Measurements from ENCODE around the gene TBC1D22A.

Gene TBC1D22A

GRCh38 chr22:46934172-46934745, 171.8 kb downstream of the TBC1D22A start:
- POLR2A ChIA-PET = no interaction called here
- no peak for TF ChIP-seq CTCF (IDR thresholded peaks at IDR 0.05; ENCODE audit: insufficient read depth, low read length, missing control alignments)
- CTCF ChIA-PET = interaction anchor here (0.8 kb wide), 1 partner anchor 43 kb away, joined by 4 read pairs; no protein-coding TSS in a partner anchor
- no peak for DNase-seq (ENCODE audit: low read depth, low spot score)
- H3K4me3 ChIP-seq (ENCODE audit: low read depth, low read length) = no peak overlapping the region

GRCh38 chr22:46934746-46935491, 172.5 kb downstream of the TBC1D22A start:
- peak; percentile 67 for DNase-seq (ENCODE audit: low read depth, low spot score)
- no peak for TF ChIP-seq CTCF (IDR thresholded peaks at IDR 0.05; ENCODE audit: insufficient read depth, low read length, missing control alignments)
- no peak overlapping the region for H3K4me3 ChIP-seq (ENCODE audit: low read depth, low read length)
- ChIA-PET POLR2A (no interaction called here), CTCF (interaction anchor here (0.8 kb wide), 1 partner anchor 44 kb away, joined by 4 read pairs; no protein-coding TSS in a partner anchor)

GRCh38 chr22:46935506-46936377, 173.3 kb downstream of the TBC1D22A start:
- no peak for TF ChIP-seq CTCF (IDR thresholded peaks at IDR 0.05; ENCODE audit: insufficient read depth, low read length, missing control alignments)
- ChIA-PET CTCF (no interaction called here), POLR2A (no interaction called here)
- DNase-seq (ENCODE audit: low read depth, low spot score) = no peak
- no peak overlapping the region for H3K4me3 ChIP-seq (ENCODE audit: low read depth, low read length)

- H3K4me3 ChIP-seq (ENCODE audit: low read depth, low read length) = no peak overlapping the region
- POLR2A ChIA-PET = no interaction called here
- DNase-seq (ENCODE audit: low read depth, low spot score) = no peak
- CTCF ChIA-PET = no interaction called here
- TF ChIP-seq CTCF (IDR thresholded peaks at IDR 0.05; ENCODE audit: insufficient read depth, low read length, missing control alignments) = no peak
Observed at GRCh38 chr22:46936378-46936903, 174.0 kb downstream of the TBC1D22A start.

- ChIA-PET POLR2A (no interaction called here), CTCF (no interaction called here)
- H3K4me3 ChIP-seq (ENCODE audit: low read depth, low read length) = no peak overlapping the region
- no peak for DNase-seq (ENCODE audit: low read depth, low spot score)
- TF ChIP-seq CTCF (IDR thresholded peaks at IDR 0.05; ENCODE audit: insufficient read depth, low read length, missing control alignments) = no peak
Observed at GRCh38 chr22:46937185-46937584, 174.7 kb downstream of the TBC1D22A start.

GRCh38 chr22:46937939-46938338, 175.5 kb downstream of the TBC1D22A start:
- ChIA-PET CTCF (no interaction called here), POLR2A (no interaction called here)
- no peak overlapping the region for H3K4me3 ChIP-seq (ENCODE audit: low read depth, low read length)
- no peak for DNase-seq (ENCODE audit: low read depth, low spot score)
- no peak for TF ChIP-seq CTCF (IDR thresholded peaks at IDR 0.05; ENCODE audit: insufficient read depth, low read length, missing control alignments)
